HG03175 (cell line): ENCODE results near the gene NUP214.
"Not testable (repeated sequence)": the region's sequence is repeated elsewhere in the genome, so short reads cannot be mapped to it uniquely, and the experiment has no call there.

Experiments
- ATAC-seq: cut with Tn5 transposase; IDR thresholded peaks from one replicate; pipeline ENCODE4 v1.9.1; 2021; ENCODE audit warnings: mild to moderate bottlenecking, moderate library complexity; ENCODE audit not compliant: unreplicated experiment

Gene NUP214

DNA sequence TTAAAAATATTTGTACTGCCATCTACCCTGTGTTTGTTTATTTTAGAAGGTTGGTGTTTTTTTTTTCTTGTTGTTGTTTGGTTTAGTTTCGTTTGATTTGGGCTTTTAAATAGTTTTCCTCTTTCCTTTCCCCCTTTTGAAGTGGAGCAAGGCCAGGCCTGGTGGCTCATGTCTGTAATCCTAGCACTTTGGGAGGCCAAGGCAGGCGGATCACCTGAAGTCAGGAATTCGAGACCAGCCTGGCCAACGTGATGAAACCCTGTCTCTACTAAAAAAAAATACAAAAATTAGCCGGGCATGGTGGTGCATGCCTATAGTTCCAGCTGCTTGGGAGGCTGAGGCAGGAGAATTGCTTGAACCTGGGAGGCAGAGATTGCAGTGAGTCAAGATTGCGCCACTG lies 65.6 kb downstream of the NUP214 start:
- not testable (repeated sequence) for ATAC-seq

DNA sequence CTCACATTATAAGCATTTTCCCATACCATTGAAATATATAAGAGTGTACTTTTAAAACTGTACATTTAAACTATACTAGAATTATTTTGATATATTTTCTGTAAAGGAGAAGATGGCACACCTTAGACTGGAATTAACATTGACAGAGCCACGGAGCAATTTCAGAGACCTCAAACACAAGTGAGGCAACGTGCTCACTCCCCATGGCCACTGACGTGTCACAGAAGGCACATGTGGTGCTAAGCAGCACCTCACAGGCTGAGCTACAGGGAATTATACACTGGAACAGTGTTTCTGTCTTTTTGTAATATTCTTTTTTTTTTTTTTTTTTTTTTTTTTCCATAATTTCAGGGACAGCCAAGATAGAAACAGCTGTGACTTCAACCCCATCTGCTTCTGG lies 66.5 kb downstream of the NUP214 start:
- ATAC-seq, result no peak

DNA sequence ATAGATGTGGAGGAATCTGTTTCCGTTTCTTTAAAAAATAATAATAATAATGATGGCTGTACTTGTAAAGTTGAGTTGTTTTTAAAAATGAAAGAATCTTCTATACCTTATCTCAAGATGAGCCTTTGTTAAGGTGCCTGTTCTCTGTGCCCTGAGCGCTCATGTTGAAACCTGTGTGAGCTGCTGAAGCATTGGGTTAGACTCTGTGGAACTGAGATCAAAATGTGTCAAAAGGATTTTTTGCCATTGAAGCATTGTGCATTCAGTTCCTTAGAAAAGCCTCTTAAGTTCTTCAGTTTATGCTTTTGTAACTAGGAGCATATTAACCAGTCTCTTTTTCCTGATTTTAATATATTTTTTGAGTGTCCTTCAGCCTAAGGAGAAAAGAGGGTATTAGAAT lies 67.7 kb downstream of the NUP214 start:
- no peak for ATAC-seq

DNA sequence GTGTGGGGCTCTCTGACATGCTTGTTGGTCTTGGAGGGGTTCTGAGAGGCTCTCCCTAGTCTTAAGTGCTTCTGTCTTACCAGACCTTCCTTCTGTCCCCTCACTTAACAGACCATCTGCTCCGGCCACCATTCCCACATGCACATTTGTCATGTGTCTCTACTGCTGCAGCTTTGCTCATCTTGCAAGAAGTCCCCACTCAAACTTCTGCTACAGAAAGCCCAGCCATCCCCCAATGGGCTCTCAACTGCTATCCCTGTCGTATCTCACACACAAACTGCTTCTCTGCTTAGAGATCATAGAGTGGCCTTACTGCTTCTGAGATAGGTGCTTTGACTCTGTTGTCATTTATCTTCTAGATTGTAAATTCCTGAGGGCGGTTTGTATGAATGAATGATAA lies 69.4 kb downstream of the NUP214 start:
- no peak for ATAC-seq

DNA sequence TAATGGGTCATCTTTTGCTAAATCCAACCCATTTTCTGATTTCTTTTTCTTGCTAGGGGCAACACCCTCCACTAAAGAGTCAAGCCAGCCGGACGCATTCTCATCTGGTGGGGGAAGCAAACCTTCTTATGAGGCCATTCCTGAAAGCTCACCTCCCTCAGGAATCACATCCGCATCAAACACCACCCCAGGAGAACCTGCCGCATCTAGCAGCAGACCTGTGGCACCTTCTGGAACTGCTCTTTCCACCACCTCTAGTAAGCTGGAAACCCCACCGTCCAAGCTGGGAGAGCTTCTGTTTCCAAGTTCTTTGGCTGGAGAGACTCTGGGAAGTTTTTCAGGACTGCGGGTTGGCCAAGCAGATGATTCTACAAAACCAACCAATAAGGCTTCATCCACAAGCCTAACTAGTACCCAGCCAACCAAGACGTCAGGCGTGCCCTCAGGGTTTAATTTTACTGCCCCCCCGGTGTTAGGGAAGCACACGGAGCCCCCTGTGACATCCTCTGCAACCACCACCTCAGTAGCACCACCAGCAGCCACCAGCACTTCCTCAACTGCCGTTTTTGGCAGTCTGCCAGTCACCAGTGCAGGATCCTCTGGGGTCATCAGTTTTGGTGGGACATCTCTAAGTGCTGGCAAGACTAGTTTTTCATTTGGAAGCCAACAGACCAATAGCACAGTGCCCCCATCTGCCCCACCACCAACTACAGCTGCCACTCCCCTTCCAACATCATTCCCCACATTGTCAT lies 72.0 kb downstream of the NUP214 start:
- no peak for ATAC-seq

DNA sequence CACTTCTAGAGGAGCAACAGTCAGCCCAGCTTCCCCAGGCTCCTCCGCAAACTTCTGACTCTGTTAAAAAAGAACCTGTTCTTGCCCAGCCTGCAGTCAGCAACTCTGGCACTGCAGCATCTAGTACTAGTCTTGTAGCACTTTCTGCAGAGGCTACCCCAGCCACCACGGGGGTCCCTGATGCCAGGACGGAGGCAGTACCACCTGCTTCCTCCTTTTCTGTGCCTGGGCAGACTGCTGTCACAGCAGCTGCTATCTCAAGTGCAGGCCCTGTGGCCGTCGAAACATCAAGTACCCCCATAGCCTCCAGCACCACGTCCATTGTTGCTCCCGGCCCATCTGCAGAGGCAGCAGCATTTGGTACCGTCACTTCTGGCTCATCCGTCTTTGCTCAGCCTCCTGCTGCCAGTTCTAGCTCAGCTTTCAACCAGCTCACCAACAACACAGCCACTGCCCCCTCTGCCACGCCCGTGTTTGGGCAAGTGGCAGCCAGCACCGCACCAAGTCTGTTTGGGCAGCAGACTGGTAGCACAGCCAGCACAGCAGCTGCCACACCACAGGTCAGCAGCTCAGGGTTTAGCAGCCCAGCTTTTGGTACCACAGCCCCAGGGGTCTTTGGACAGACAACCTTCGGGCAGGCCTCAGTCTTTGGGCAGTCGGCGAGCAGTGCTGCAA lies 72.8 kb downstream of the NUP214 start:
- no peak for ATAC-seq

DNA sequence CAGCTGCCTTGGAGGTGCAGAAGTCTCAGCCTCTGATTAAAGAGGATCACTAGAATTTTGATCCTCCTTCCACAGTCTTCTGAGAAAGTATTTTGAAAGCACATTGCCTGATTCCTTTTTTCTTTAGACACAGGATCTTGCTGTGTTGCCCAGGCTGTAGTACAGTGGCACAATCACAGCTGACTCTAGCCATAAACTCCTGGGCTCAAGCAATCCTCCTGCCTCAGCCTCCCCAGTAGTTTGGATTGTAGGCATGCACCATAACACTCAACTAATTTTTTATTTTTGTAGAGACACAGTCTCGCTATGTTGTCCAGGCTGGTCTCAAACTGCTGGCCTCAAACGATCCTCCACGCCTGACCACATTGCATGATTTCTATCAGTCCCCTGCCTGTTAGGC lies 76.5 kb downstream of the NUP214 start:
- ATAC-seq, result no peak

DNA sequence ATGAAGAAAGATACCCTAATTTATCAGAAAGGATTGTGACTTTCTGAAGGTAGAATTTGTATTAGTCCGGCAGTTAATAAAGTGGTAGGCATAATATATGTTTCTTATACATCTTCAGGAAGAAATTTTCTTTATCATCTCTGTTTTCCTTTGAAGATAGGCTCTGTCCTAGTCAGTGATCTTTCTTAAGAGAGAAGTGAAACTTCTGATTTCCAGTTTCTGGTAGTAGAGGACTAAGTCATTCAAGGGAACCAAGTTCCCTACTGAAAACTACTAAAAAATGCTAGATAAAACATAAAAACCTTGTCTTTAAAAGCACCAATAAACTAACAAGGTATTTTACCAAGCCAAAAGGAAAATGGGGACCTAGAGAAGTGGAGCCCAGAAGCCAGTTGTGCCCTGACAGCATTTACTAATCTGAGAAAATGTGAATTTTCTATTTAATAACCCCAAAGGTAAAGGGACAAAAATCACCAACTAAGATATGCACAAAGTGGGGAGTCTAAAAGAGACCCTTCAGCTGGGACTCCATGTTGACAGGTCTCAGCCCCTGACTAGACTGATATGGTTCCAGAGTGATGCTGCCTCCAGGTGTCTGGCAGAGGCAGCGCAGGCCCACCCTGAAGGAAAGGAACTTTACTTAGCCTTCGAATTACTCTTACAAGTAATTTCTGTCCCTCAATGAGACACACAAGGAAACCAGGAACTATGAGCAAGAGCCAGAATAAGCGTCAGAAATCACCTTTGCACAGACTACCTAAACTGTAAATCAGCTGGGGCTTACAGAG lies 78.2 kb downstream of the NUP214 start:
- ATAC-seq, result no peak

DNA sequence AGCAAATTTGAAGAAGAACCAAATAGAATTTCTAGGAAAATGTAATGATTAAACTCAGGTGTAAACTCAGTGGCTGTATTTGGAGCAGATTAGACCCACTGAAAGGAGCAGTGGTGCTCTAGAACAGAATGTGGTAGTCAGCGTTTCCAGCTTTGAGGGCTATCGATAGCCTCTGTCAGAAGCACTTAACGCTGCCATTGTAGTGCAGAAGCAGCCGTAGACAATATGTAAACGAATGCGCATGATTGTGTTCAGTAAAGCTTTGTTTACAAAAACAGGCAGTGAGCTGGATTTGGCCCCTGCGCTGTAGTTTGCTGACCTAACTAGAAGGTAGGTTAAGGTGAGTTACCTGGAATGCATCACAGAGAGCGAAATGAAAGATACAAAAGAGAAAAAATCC lies 78.9 kb downstream of the NUP214 start:
- ATAC-seq, result no peak

DNA sequence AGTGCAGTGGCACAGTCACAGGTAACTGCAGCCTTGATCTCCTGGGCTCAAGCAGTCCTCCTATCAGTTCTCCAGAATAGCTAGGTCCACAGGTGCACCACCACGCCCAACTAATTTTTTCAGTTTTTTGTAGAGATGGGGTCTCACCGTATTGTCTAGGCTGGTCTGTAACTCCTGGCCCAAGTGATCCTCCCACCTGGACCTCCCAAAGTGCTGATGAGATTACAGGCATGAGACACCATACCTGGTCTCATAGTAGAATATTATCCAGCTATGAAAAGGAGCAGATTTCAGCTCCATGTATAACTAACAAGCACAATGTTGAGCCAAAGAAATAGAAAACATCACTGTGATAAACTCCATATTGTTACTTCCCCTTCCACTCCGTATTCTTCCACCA lies 81.1 kb downstream of the NUP214 start:
- ATAC-seq, result no peak

DNA sequence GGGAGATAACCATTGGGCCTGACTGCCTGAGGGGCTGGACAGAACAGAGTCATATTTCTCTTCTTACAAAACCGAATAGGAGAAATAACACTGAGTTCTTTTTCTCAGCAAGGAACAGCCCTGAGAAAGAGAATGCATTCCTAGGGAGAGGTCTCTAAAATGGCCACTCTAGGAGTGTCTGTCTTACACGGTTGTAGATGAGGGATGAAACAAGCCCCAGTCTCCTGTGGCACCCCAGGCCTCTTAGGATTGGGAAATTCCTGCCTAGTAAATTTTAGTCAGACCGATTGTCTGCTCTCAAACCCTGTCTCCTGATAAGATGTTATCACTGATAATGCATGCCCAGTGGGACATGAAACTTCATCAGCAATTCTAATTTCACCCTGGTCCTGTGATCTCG lies 86.5 kb downstream of the NUP214 start:
- not testable (repeated sequence) for ATAC-seq

DNA sequence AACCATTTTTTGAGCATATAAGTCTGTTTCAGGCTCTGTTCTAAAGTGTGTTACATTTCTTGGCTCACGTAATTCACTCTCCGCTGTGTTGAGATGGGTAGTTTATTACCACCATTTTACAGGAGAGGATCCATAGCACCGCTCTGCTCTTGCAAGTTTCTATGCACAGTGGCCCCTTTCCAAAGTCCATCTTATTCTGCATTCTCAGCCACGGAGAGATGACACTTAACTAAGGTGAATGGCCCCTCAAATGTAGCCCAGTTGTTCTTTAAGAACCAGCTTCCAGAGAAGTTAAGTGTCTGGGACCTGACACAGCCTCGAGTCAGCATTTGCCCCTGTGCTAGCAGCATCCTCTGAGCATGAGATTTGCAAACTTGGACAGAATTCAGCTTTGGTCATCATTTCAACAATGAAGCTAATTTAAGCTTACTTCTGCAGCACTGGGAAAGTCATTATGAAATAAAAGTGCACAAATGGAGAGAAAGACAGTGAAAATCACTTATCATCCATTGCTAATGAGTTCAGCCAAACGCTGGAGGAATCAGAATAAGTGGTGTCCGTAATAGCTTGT lies 89.0 kb downstream of the NUP214 start:
- no peak for ATAC-seq

DNA sequence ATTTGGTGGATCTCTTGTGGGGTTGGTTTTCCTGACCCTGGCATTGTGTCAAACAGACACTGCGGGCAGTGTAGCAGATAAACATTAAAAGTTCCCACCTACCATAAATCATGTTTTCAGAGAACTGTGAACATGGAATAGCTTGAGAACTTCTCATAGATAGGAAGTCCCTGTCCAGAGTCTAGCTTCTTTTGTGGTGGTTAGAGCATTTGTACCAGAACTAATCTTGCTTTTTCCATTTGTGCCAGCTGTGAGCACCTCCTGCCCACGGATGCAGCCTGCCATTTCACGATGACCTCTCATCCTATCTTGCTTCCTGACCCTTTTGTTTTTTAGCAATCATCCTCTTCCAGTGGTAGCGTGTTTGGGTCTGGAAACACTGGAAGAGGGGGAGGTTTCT lies 89.5 kb downstream of the NUP214 start:
- no peak for ATAC-seq

DNA sequence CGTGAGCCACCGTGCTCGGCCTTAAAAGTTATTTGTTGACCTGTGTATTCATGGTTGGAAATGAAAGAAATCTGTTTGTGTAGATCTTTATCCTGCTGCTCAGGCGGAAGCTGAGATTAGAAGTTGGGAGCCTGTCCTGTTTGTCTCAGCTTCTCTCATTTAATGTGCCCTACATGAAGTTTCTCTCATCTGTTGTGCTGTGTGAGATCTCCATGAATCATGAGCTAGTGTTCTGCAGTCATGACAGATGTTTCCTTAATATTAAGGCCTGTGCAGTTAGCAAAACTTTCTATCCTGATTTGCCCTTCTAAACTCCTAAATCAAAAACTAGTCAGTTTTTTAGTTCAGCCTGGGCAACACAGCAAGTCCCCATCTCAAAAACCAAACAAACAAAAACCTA lies 91.4 kb downstream of the NUP214 start:
- no peak for ATAC-seq

DNA sequence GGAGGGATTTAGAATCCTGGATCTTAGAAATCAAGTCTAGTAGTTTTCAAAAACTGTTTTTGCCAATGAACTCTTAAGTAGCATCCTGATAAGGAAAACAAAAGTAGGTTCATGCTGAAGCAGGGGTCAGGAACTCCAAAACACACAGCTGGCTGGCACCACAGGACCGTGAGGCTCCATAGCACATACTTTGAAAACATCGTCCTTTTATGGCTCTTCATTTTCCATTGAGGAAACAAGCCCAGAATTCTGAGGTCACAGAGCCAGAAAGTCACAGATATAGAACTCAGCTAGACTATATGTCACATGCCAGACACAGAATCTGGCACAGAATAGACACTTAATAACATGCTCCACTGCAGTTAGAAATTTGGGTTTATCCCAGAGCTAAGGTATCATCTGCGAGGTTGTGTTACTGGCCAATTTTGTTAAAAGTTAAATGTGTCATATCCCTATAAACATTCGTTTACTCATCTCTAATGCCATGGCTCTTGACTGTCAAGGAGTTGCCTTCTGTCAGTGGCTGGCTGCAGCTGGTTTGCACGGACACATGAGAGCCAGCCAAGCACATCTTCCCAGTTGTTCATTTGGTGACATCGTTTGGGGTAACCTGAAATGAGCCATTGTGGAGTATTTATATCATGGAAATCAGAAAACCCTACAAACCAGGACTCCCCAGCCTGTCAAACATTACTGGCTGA lies 92.1 kb downstream of the NUP214 start:
- ATAC-seq, result no peak

DNA sequence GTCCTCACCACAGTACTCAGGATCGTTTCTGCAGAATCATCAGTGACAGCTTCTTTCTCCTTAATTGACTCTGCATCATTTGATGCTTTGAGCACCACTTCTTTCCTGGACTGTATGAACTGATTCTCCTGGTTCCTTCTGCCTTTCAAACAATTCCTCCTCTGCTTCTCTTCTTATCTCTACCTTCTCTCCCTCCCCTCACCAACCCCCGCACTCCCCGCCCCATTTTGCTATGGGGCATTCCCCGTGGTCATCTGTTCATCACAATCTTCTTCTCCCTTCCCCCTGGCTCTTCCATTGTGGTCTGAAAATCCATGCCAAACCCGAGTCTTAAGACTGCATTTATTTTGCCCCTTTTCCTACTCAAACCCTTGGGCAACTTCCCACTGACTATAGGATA lies 93.0 kb downstream of the NUP214 start:
- ATAC-seq, result no peak

DNA sequence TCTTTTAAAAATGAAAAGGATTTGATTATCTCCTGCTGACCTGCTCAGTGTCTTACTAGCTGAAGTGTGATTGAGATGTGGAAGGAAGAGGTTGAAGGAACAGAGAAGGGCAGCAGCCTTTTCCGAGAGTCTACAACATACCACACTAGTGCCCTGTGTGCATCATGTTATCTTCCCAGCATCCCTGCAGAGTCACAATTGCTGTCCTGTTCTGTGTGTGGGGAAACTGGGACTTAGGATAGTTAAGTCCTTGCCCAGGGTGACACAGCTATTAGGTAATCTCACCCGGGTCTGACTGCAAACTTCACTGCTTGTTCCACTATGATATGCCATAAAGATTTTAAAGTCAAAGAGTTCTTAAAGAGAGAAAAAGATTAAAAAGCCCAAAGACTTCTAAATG lies 95.1 kb downstream of the NUP214 start:
- ATAC-seq, result no peak

DNA sequence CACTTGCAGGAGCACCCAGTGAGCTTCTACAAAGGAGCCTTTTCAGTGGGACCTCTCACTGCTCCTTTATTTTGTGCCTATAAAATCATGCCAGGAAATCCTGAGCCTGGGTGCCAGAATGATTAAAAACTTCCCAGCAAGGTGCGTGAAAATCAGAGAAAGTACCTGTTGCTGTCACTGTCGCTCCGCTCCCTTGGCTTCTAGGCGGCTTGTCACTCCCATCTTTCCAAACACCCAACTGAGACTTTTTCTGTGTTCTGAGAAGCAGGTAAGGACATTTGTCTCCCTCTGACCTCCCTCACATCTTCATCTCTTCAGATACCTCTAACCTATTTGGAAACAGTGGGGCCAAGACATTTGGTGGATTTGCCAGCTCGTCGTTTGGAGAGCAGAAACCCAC lies 97.1 kb downstream of the NUP214 start:
- no peak for ATAC-seq

DNA sequence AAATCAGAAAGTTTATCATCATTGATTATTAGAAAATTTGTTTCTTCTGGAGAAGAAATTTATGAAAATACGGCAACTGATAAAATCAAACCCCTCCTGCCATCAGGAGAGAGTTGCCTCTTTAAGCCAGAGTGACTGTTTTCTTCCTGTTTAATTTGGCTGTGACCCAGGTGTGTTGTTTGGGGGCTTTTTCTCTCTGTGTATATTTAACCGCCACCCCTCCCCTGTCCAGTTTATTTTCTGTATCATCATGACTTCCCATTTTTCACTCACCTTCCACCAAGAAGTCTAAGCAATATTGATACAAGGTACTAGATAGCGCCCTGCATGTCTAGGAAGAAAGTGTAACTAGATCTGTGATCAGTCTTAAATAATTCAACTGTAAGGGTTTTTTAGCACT lies 100.8 kb downstream of the NUP214 start:
- ATAC-seq, result no peak

DNA sequence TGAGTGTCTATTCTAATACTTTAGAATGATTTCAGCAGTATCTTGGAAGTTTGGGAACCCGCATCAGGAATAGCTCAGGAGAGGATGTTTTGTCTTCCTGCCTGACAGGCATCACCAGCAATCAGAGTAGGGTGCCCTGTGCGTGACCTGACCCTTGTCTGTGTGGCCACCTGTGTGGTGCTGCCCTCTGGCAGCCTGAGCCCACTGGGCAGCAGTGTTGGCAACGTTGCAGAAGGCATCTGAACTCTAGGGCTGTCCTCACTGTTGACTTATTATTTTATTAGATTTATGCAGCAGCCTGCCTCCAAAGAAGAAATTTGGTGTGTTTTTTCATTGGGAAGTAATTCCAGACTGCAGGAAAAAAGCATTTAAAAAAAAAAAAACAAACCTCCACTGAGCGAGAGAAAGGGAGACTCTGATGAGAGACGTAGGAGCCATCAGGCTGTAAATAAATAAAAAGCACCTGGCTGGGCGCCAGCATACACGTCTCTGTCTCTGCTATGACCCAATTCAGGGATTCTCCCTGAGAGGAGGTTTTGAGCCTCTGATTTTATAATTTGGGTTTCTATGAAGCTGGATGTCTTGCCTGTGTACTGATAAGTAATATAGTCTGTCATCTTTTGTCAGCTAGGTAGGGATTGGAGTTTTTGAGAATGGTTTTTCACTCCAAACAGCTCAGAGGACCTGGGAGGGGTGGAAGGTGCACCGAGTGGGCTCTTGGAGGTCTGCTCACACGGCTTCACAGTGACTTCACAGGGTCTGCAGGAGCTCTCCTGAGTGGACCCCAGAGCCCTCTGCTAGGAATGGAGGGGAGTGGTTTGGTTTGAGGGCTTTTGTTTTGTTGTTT lies 101.9 kb downstream of the NUP214 start:
- no peak for ATAC-seq
